ENCODE measurements around the gene HTRA1.

DNA sequence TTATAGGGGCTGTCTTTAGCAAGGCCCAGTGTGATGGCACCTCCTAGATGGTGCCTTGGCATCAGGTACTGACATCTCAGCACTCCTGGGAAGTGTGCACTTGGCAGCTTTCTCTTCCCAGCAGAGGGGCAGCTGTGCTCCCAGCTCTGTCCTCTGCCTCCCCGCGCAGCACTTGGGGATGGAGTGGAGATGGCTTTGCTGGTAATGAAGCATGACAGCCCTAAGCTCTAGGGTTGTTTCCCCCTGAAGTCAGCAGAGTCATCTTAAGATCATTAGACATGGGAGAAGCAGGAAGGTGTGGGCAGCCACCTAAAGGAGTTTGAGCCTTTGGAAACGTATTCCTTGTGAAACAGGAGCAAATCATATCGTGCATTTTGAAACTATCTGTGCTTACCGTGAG lies 46.7 kb downstream of the HTRA1 start:
- TF ChIP-seq, protein P1, sequence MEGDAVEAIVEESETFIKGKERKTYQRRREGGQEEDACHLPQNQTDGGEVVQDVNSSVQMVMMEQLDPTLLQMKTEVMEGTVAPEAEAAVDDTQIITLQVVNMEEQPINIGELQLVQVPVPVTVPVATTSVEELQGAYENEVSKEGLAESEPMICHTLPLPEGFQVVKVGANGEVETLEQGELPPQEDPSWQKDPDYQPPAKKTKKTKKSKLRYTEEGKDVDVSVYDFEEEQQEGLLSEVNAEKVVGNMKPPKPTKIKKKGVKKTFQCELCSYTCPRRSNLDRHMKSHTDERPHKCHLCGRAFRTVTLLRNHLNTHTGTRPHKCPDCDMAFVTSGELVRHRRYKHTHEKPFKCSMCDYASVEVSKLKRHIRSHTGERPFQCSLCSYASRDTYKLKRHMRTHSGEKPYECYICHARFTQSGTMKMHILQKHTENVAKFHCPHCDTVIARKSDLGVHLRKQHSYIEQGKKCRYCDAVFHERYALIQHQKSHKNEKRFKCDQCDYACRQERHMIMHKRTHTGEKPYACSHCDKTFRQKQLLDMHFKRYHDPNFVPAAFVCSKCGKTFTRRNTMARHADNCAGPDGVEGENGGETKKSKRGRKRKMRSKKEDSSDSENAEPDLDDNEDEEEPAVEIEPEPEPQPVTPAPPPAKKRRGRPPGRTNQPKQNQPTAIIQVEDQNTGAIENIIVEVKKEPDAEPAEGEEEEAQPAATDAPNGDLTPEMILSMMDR (IDR thresholded peaks at IDR 0.05) = no peak
- TF ChIP-seq POLR2A (IDR thresholded peaks at IDR 0.05) = no peak
